IPS DF 19.7 (cell line): ENCODE data around the gene CAPZA1.

Experiments used
- DNase-seq: peaks from one replicate; pipeline ENCODE4 v3.0.0-alpha.2; 2013; ENCODE audit warnings: low read depth, low spot score

Gene CAPZA1

GRCh38 chr1:112715264-112716053 lies 95.8 kb downstream of the CAPZA1 start, which contains the start of gene PPM1J:
PPM1J (minus strand) TSS chr1:112715332; CDS start chr1:112715301, 31 bp downstream.
- peak; percentile 56 for DNase-seq

- peak; percentile 78 for DNase-seq
Measured at GRCh38 chr1:112716133-112716720, 96.6 kb downstream of the CAPZA1 start.

- DNase-seq: no peak
Measured at GRCh38 chr1:112717263-112717873, 97.7 kb downstream of the CAPZA1 start.

GRCh38 chr1:112718691-112719418 lies 99.2 kb downstream of the CAPZA1 start:
- DNase-seq: no peak

- DNase-seq: no peak
Measured at GRCh38 chr1:112719706-112720105, 100.1 kb downstream of the CAPZA1 start.

- no peak for DNase-seq
Measured at GRCh38 chr1:112720800-112721199, 101.2 kb downstream of the CAPZA1 start.
